ENCODE data around the gene GNG4.
A peak's percentile ranks its signal among the peaks of the same experiment; 100 is the strongest.
"Not testable (repeated sequence)": the region's sequence is repeated elsewhere in the genome, so short reads cannot be mapped to it uniquely, and the experiment has no call there.

Gene GNG4

GRCh38 chr1:235648954-235649367 lies 623 bp downstream of the GNG4 start:
- peak; percentile 54 for DNase-seq

DNA sequence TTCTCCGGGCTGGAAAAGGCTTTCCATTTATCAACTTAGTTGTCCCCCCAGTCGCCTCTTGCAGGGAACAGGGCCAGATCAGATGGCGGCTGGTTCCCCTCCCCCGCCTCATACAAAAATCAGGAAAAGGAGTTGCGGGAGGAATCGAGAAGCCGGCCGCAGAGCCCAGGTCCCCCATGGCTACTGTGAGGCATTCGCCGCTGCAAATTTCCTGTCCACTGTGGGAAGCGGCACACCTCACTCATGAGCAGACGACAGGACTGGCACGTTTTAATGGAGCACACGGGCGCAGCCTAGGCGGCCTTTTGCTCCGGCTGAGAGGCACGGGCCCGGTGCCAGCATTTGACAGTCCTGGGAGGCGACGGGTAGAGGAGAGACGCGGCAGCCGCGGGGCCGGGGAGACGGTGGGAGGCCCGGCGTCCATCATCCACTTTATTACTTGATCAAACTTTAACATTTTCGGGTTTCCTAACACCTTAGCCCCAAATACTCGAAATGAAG lies 1.1 kb downstream of the GNG4 start:
- DNase-seq = no peak

DNA sequence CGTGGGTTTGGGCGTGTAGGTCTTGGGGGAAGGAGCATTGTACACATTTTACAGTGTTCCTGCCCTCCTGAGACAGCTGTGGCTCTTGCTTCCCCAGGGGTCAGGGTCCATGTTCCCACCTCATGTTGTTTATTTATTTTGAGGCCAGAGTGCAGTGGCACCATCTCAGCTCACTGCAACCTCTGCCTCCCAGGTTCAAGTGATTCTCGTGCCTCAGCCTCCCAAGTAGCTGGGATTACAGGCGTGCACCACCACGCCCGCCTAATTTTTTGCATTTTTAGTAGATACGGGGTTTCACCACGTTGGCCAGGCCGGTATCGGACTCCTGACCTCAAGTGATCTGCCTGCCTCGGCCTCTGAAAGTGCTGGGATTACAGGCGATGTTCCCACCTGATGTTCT lies 2.0 kb downstream of the GNG4 start:
- not testable (repeated sequence) for DNase-seq

- DNase-seq = no peak
These were observed 3.1 kb downstream of the GNG4 start for GRCh38 chr1:235646463-235646862.

DNA sequence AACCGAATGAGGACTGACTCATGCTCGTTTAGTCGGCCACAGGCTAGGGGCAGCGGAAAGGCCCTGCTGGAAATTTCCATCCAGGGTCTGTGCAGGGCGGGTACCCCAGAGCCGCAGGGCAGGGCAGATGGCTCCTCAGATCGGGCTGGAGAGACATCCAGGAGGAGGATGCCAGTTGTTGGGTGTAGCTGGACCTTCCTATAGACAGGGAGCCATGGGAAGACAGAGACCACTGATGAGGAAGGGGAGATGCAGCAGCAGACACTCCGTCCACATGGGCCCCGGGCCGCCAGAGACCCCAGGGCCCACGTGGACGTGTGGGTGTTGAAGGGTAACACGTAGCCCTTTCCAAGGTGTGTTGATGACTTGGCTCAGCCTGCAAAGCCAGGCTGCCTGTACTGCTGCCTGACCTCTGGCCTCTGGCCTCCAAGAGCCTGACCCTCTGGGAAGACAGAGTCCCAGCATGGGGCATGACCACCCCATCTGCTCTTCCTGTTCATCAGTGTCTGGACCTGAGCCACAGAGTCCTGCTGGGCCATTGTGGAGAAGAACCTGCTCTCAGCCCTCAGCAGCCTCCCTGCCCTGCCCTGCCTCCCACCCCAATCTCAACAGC lies 4.8 kb downstream of the GNG4 start:
- no peak for DNase-seq

DNA sequence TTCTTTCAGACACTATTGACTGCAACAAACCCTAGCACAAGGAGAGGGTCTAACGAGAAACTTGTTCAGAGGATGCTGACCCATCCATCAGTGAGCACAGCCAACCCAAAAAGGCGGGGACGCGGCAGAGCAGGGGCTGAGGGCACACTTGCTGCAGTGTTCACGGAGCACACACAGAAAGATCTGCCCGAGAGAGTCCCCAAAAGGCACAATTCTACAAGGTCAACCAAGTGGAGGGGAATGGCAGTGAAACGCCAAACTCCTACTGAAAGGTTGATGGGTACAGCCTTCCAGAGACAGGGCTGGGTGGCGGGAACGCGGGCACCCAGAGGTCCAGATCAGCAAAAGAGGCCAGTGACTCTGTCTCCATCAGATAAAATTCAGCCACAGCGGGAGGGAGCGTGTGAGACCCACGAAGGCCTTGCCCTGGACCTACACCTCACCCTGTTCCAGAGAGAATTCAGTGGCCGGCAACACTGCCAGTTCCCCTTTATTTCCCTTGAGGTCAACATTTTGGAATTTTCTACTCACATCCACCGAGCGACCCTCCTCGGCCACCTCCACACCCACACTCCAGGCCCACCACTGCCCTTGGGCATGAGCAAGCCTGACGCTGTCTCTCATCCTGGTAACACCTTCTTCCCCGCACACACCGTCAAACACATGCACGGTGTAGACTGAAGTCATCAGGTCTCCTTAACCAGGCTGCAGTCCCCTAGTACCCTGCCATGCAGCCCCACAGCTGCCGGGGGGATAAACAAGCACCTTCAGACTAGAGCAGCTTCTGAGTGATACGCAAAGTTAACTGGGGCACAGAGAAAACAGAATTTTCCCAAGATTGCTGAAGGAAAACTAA lies 5.5 kb downstream of the GNG4 start:
- DNase-seq = no peak

- no peak for DNase-seq
These were observed 6.6 kb downstream of the GNG4 start for GRCh38 chr1:235642943-235643371.

DNA sequence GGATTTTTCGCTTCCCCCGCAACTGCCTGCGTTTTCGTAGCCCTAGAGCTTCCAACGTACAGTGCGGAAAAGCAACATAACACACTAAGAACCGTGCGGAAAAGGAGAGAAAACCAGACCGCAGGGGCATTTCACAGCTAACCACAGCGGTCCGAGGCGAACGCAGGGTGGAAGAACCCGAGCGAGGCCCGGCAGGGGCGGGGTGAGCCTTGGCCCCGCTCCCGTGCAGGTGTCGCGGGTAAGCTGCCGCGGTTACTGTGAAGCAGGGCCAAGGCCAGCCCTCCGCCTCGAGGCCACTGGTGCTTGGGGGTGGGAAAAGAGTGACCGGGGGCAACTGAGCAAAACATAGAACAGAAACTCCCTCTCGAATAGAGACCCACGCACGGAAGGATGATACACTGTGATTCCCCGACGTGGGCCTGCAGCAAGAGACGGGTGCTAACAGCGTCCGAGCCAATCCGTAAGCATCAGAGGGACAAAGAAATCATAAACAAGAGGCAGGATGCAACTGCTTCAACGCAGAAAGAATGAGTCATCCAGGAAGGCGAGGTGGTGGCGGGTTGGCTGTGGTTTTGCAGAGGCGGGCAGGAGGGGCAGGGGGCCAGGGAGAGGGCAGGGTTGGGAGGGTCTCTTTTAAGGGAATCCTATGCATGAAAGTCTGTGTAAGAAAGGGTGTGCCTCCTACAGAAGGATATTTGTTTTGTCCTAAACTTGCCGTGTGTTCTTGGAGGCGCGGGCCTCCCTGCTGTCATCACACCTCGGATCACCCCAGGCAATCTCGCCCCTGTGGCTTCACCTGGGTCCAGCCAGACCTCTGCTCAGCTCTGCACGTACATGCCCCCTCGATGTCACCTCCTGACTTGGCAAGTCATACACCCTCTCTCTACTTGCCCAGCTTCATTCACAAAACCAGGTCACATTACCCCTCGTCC lies 7.3 kb downstream of the GNG4 start:
- no peak for DNase-seq

- no peak for DNase-seq
These were observed 9.0 kb downstream of the GNG4 start for GRCh38 chr1:235640580-235640979.

- no peak for DNase-seq
These were observed 10.1 kb downstream of the GNG4 start for GRCh38 chr1:235639226-235640205.

DNA sequence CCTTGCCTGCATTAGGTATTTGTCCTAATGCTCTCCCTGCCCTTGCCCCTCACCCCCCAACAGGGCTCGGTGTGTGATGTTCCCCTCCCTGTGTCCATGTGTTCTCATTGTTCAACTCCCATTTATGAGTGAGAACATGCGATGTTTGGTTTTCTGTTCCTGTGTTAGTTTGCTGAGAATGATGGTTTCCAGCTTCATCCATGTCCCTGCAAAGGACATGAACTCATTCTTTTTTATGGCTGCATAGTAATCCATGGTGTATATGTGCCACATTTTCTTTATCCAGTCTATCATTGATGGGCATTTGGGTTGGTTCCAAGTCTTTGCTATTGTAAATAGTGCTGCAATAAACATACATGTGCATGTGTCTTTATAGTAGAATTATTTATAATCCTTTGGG lies 11.0 kb downstream of the GNG4 start:
- DNase-seq = not testable (repeated sequence)

DNA sequence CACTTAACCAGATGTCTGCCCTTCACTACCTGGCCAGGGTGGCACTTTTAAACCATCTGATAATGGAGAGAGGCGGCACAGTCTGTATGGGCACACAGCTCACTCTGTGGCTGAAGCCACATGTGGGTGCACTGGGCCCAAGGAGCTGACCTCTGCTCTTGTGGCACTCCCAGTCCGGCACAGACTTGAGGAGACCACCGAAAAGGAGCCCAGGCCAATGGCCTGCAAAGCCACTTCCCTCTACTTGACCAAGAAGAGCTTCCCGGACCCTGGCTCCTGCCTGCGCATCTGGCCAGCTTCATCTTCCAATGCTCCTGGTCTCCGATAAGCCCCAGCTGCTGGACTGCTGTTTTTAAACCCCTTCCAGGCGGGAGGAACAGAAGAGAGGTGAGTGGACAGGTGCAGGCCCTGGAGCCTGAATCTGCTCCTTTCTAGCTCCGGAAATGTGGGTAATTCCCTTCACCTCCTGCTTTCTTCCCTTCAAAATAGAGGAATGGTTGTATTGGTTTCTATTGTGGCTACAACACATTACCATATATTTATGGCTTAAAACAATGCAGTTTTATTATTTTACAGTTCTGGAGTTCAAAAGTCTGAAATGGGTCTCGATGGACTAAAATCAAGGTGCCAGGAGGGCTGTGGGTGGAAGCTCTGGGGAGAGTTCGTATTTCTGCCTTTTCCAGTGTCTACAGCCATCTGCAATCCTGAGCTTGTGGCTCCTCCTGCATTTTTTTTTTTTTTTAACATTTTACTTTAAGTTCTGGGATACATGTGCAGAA lies 11.6 kb downstream of the GNG4 start:
- DNase-seq = no peak

DNA sequence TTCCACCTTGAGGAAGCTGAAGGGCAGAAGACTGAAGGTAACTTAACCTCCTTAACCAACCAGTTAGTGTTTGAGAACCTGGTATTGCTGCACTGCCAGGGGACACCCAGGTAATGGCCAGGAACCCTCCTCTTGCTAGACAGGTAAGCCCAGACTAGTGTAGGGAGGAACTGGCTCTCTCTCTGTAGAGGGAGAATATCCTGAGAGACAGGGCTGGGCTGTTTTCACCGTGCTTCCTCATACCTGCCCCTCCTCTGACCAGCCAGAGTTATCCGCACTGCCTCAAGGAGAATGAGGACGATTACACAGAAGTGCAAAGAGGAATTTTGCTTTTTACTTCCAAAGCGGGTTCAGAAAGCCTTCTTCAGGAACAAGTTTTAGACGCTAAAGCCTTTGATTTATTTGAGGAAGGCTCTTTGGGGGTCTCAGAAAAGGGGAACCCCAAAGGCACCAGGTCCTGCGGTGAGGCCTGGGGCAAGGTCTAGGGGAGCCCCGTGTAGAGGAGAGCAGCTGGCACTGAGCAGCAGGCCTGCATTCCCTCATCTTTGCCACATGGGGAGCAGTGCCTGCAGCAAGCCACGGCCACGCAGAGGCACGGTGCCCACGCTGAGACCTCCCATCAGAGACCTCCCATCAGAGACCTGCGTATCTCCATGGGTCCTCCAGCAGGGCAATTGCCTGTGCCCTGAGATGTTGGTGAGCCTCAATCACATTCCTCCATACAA lies 13.5 kb downstream of the GNG4 start:
- no peak for DNase-seq

- no peak for DNase-seq
These were observed 16.8 kb downstream of the GNG4 start for GRCh38 chr1:235632506-235633401.

GRCh38 chr1:235631816-235632215 lies 17.8 kb downstream of the GNG4 start:
- DNase-seq = no peak

DNA sequence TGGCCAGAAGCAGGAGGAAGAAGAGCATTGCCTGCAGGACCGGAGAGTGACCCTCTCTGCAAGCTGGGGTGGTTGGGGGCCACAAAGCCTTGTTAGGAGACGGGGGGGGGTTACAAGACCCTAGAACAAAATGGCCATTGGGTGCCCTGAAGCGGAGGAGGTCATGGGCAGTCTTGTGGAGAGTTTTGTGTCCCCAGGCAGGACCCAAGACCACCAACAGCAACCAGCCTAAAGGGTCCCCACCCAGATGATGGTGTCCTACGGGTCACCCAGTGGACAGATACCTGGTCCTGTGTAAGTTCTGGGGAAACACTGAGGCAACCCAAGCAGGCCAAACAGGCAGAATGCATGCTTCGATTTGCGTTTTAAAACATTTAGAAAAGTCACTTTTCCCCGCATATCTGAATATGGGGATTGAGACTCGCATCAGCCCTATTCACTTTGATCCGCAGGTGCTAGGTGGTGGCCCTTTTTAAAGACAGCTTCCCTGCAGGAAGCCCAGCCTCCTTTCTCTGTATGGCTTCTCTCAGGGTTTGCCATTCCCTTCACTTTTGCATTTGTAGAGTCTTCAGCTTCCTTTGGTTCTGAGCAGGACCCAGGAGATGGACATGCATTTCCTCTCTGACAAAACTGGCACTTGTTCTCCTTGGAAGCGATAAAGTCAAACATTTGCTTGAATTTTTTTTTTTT lies 21.1 kb downstream of the GNG4 start:
- DNase-seq = no peak

DNA sequence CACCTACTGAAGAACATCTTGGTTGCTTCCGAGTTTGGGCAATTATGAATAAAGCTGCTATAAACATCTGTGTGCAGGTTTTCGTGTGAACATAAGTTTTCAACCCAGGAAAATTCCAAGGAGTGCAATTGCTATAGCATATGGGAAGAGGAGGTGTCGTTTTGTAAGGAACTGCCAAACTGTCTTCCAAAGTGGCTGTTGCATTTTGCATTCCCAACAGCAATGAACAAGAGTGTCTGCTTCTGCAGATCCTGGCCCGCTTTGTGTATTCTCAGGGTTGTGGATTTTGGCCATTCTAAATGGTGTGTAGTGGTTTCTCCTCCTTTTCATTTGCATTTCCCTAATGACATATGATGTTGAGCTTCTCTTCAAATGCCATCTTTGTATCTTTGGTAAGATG lies 23.8 kb downstream of the GNG4 start:
- DNase-seq = no peak

- no peak for DNase-seq
These were observed 24.2 kb downstream of the GNG4 start for GRCh38 chr1:235625340-235625739.

All from amniotic stem cell (primary cell).